HG03439 (cell line): ENCODE measurements around the gene IFI30.
"Not testable (repeated sequence)": the region's sequence is repeated elsewhere in the genome, so short reads cannot be mapped to it uniquely, and the experiment has no call there.

Experiments
- ATAC-seq: cut with Tn5 transposase; IDR thresholded peaks from one replicate; pipeline ENCODE4 v1.9.1; 2021; ENCODE audit warnings: mild to moderate bottlenecking, moderate library complexity; ENCODE audit not compliant: unreplicated experiment

IFI30 gene

DNA sequence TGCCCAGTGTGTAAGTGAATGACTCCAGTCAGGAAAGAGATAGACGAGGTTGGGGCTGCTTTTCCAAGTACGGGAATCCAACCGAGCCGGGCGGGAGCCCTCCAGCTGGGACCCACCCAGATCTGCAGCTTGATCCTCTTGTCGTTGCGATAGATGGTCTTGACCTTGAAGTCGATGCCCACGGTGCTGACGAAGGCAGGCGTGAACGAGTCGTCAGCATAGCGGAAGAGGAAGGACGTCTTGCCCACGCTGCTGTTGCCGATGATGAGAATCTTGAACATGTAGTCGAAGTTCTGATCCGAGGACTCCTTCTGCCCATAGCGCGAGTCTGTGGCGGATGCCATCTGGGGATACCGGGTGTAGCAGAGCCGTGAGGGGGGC, 28.8 kb downstream of the IFI30 start:
- no peak for ATAC-seq

DNA sequence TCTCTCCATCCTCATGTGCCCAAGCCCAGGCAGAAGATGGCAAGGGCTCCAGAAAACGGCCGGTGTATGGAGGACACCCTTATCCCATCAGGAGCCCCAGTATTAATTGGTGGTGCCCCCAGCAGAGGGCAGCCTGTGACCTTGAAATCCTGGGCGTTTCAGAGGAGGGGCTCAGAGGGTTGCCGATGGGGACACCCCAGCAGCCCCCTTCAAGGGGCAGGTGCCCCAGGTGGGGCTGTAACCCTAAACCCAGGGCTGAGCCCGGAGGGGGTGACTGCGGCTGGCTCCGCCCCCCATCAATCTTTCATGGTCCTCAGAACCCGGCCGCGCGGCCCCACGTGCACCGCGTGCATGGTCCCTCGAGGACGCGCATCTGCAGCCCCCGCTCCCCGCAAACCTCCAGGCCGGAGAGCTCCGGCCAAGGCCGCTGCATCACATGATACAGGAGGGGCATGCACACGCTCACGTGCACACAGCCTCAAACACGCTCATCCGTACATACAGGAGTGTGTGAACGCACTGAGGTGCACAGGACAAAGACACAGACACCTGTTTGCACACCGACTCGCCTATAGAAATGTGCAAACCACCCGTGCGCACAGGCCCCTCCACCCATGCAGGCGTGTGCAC, 29.3 kb downstream of the IFI30 start:
- ATAC-seq = no peak

DNA sequence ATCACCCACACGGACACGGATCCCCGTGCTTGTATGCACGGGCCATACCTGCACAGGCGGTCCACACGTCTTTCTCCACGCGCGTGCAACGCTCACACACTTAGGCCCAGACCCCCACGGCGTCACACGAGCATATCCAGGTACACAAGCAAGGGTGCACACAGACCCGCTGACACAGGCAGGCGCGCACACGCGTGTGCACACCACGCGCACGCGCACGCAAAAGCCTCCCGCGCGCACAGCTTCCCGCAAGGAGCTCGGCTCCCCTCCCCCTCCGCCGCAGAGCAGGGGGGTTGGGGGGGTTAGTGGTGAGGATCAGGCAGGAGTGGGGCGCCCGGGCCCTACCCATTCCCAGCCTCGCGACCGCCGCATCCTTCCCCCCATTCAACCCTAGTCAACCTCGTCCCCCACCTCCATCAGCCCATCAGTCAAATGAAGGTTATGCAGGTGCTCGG, 29.8 kb downstream of the IFI30 start:
- ATAC-seq = no peak

DNA sequence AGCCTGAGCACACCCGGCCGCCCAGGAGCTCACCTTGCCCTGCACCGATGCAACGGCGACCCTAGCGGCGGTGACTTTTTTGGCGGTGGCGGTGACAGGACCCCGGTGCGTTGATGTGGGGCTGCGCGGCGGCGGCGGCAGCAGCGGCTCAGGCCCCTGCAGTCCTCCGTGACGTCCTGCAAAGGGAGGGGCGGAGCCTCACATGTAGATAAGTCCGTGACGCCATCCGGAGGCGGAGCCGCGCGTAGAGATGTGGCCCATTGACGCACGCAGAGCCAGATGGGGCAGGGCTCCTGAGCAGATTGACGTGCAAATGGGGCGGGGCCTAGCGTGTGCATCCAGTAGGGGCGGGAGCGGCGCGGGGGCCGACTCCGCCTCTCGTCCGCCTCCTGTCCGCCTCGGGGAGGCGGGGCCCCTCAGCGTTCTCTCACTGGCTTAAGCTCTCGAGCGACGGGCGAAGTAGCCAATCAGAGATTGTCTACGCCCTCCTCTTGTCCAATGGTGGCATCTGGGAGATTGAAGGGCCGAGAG, 30.3 kb downstream of the IFI30 start, which contains the start of gene RAB3A:
Gene RAB3A, minus strand, starts transcription at position 180 of the 531 bp plus-strand sequence. CDS start 1,302 bp downstream, outside the sequence.
- ATAC-seq = peak; percentile 94

DNA sequence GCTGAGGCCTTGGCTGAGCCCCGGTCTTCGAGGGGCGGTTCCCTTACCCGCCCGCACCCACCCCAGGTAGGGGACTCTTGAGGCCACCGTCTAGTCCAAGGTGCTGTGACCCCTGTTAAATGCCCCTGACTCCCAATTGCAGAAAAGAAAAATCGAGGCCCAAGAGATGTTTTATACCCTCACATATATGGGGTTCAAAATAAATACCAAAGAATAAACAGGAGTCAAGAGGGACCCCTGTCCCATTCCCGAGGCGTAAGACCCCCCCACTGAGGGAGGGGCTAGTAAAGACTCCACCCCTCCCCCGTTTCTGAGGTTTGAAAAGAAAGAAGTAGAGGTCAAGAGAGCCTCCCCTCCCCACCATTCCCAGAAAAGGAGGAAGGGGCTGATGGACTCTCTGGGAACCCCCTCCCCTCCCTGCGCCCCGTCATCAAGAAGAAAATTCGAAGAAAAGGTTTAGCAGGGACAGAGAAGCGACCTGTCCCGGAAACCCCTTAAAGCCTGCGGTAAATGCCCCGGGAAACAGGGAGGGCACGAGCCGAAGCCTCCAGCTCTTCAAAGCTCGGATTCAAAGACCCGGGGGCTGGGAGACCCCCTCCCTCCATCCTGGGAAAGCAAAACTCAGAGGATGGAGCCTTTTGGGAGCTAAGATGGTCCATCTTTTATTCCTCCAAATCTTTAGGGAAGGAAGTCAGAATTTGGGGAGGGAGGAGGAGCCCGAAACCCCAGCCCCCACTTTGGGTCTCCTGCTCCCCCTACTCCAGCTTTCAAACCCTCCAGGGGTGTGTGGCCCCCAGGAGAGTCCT, 31.0 kb downstream of the IFI30 start:
- peak; percentile 2 for ATAC-seq

DNA sequence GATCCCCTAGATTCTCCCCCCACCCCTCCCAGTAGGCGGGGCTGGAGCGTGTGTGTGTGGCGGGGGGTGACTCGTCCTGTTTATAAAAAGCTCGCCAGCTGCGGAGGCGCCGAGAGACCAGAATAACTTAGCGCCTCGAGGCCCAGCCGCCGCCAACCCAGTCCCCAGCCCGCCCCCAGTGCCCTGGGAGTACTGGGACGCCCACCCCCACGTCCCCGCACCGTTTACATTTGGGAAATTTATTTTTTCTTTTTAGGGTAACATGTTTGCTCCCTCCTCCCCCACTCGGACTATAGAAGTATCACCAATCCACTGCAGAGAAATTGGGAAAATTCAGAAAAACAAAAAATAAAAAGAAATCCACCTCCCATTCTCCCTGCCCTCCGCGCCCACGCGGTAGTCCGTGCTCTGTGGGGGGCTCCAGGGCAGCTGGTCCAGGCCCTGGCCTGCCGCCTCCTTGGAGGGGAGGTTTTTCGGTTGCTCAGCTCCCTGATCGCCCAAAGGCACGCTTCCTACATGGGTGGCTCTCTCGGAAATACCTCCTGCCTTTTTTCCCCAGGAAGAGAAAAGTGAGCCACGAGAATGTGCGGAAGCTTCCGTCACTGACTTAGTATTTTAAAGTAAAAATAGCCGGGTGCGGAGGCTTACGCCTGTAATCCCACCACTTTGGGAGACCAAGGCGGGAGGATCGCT, 31.7 kb downstream of the IFI30 start:
- no peak for ATAC-seq

DNA sequence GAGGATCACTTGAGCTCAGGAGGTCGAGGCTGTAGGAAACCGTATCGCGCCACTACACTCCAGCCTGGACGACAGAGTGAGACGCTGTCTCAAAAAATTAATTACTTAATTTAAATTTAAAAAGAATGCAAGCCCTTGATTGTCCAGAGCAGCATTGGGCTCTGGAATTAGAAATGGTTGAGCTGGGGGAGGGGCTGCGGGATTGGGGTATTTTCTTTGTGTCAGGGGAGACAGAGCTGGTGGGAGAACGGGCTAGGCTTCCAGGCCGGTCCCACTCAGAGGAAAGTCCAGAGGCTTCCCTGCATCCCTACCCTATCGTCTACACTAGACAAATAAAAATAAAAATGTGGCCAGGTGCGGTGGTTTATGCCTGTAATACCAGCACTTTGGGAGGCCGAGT, 32.4 kb downstream of the IFI30 start:
- ATAC-seq = no peak

DNA sequence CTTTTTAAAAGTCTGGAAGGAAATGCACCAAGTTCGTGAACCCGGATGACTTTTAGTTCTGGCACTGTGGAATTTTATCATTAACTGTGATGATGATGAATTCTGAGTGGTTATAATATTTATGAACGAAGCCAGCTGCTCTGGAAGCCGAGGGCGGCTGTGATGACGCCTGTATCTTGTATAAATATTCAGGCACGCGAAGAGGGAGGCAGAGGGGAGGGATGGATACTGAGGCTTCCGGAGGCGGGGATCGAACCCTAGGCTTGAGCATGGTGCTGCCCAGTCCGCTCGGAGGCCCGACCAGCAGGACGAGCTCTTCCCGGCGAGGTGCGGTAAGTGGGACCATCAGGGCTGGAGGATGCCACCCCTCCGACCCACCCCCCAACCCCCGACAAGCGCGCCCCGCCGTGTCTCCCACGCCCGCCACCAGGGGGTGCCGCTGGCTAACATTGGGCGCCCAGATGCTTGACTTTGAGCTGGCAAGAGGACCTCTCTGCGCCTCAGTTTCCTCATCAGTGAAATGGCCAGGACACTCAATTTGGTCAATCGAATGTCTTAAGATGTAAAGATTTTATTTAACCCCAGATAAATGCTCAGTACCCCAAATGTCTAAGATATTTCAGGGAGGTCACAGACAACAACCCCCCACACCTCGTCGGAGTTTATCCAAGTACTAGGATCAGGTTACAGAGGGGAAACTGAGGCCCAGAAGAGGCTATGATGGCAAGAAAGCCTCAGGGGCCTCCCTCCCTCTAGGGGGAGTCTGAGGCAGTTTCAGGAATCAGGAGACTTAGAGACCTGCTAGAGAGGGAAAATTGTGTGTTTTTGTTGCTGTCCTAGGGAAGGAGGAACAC, 34.7 kb downstream of the IFI30 start:
- no peak for ATAC-seq

DNA sequence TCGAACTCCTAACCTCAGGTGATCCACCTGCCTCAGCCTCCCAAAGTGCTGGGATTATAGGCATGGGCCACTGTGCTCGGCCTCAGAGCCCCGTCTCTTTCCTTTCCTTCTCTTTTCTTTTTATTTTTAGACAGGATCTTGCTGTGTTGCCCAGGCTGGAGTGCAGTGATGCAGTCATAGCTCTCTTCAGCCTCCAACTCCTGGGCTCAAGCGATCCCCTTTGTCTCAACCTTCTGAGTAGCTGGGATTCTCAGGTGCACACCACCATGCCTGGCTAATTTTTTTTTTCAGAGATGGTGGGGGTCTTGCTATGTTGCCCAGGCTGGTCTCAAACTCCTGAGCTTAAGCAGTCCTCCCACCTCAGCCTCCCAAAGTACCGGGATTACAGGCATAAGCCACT, 36.3 kb downstream of the IFI30 start:
- ATAC-seq = not testable (repeated sequence)

DNA sequence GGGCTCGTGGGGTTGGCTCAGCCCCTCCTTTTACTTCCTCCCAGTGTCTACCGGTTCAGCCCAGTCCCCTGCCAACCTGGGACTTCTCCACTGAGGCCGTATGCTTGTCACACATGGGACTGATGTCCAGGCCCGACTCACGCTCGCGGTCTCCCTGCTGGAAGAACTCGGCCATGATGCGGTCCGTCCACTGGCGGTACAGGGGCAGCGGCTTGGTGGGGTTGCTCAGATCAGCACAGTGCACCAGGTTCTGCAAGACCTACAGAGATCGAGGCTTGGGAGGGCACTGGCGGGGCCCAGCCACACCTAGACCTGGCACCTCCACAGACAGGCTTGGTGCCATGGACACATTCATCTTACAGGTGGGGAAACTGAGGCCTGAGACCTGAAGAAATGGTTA, 38.1 kb downstream of the IFI30 start:
- ATAC-seq = no peak

DNA sequence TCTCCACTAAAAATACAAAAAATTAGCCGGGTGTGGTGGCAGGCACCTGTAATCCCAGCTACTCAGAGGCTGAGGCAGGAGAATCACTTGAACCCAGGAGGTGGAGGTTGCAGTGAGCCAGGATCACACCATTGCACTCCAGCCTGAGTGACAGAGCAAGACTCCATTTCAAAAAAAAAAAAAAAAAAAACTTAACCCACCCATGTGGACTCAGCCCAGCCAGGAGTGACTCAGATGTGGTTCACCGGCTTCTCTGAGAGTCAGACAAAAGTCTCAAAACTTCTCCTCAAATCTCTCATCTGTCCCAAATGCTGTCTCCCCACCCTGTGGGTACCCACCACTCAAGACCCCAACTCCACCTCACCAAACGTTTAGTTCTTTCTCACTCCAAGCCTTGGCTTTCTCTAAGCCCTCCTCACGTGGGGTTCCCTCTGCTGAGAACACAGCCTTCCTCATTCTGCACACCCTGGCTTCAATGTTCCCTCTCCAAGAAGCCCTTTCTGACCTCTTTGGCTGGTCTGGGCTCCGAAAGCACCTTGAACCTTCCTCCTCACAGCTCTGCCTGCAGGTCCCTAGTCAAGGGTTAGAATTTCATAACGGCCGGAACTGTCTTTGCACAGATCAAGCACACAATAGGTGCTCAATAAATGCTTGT, 41.3 kb downstream of the IFI30 start:
- no peak for ATAC-seq

DNA sequence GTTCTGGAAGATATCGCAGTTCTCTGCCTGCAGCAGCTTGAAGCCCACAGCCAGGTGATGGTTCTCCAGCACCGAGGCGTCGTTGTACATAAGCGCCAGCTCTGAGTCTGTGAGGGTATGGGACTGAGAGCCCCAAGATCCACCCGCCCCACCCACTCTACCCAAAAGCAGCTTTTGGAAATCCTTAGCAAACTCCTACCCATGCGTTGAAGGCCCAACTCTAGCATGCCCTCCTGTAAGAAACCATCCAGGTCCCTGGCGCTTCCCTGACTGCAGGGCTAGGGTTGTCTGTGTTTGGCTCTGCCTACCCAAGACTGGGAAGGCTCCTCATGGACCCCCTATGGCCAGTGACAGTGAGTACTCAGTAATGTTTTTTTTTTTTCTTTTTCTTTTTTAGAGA, 43.2 kb downstream of the IFI30 start:
- ATAC-seq = no peak

DNA sequence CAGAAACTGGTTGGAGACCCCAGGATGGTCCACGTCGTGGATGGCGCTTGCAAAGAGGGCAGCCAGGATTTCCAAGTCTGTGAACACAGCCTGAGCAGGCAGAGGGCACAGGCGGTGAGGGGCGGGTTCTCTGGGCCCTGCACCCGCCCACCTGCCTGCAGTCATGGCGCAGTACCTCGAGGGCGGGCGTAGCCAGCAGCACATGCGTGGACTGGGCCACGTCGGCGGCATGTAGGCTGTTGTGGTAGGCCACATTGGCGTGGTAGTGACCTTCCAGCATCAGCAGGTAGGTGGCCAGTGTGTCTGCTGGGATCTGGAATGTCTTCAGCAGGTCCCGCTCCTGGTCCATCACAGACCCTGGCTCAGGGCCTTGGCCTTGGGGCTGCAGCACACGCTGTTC, 44.5 kb downstream of the IFI30 start:
- no peak for ATAC-seq

DNA sequence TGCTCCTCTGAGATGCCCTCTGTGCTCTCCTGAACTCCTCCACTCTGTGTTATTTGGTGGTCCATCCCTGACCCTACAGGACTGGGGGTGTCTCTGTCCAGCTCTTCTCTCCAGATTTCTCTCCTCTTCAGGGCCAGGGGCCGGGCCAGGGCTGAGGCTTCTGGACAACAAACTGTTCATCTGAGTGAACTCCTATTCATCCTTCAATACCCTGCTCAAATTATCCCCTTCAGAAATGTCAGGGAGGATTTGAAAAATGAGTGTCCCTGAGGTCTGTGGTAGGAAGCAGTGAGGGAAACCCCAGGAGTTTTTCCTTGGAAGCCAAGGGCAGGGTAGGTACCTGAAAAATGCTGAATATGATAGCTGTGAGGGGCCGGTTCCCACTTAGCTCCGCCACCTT, 45.0 kb downstream of the IFI30 start:
- ATAC-seq = no peak

DNA sequence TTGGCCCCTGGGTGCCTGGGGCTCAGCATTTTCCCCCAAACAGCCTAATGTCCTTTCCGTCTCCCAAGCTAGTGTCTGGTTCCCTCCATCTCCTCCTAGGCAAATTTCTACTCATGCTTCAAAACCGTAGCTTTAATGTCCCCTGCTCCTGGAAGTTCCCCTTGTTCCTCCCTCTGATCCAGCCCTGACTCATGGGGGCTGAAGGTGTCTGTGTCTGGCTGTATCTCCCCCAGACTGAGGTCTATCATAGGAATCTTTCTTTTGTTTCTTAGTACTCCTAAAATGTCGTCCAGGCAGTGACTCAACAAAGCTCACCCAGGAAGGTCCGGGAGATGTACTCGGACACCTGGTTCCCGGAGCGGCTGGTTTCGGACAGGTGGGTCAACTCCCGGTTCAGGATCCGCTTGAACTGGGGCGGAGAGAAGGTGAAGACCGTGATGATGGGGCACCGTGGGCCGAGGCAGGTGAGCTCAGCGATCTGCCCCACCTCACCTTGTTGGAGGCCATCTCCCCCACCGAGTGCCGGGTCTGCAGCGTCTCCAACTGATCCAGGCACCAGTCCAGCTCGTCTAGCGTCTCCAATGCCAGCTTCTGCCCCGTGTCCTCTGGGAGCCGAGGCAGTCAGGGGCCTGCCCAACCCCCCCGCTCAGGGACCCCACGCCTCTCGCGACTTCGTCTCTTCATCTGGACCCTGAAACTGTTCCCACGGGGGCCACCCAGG, 46.5 kb downstream of the IFI30 start:
- no peak for ATAC-seq

DNA sequence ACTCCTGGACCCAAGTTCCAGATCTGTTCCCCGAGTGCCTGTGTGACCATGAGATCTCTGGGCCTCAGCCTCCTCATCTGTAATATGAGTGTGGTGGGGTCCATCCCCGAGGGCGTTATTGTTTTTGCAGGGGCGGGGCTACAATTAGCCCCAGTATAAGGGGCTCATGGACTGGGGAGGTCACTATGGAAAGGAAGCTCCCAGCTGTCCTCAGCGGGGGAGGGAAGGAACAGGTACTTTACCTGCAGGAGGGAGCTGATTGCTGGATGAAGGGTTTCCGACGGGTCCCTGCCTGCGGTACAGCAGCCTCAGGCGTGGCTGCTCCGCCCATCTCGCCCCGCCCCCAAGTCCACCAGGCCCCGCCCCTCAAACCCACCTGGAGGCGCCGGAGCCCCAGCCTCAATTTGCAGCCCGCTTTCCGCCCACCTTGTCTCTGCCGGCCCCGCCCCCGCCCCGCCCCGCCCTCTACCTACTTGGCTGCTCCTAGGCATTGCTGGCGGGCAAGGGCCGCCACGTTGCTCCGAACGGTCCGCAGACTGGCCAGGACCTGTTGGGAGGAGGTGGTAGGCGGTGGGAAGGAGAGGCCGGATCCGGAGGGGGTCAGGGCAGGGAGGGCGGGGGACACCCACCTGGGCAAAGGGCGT, 47.1 kb downstream of the IFI30 start:
- no peak for ATAC-seq

DNA sequence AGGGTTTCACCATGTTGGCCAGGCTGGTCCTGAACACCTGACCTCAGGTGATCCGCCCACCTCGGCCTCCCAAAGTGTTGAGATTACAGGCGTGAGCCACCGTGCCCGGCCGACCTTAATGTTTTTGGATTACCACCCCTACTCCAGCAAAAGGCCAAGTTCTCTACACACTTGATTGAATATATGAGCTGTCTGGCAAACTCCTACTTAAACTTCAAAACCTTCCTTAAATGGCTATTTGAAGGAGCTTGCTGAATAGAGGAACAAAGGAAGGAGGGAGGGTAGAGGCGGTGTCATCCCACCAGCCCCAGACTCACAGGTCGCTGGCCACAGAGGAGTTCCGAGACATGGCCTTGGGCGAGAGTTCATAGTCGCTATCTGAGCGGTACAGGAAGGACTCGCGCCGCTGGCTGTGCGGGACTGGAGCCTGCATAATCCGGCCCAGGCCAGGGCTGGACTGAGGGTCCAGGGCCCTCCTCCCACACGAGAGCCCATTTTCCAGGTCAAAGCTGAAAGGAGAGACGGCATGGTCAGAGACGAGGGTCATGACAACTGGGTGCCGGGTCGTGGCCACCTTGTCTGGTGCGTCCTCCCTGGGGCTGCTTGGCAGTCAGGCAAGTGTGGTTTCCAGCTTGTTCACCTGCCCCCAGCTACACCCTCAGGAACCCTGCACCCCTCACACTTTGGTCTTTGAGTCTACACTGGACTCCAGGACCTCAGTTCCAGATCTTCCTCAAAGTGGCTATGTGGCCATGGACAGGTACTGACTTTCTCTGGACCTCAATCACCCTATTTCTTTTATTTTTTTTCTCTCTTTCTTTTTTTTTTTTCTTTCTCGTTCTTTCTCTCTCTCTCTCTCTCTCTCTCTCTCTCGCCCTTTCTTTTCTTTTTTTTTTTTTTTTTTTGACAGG, 48.5 kb downstream of the IFI30 start:
- no peak for ATAC-seq
